MM.1S (cell line): ENCODE data around the gene GGT6.
A peak's percentile ranks its signal among the peaks of the same experiment; 100 is the strongest.

Experiments used
- DNase-seq: peaks from one replicate; pipeline ENCODE4 v3.0.0-alpha.2; 2015
- H2AFZ ChIP-seq: fragments of 300-600 bp; sonication (generic); 2 replicates; pipeline ENCODE4 v1.6.0; 2016; ENCODE audit warnings: antibody characterized with exemption, low read length
- H3F3A ChIP-seq: fragments of 300-600 bp; sonication (generic); 2 replicates; pipeline ENCODE4 v1.6.1; 2016; ENCODE audit warnings: mild to moderate bottlenecking, antibody characterized with exemption, low read length, moderate library complexity, mixed read lengths; ENCODE audit not compliant: insufficient read depth
- H3K27ac ChIP-seq: fragments of 300-600 bp; sonication (generic); 2 replicates; pipeline ENCODE4 v1.5.1; 2016; ENCODE audit warnings: mild to moderate bottlenecking, low read length
- H3K27me3 ChIP-seq: fragments of 300-600 bp; sonication (generic); replicated peaks from 2 replicates; pipeline ENCODE4 v1.6.0; 2016; ENCODE audit warnings: low read length; ENCODE audit not compliant: insufficient read depth
- H3K36me3 ChIP-seq: fragments of 300-600 bp; sonication (generic); replicated peaks from 2 replicates; pipeline ENCODE4 v1.6.1; 2016; ENCODE audit warnings: mild to moderate bottlenecking, low read length, mixed read lengths; ENCODE audit not compliant: insufficient read depth
- H3K4me1 ChIP-seq: fragments of 300-600 bp; sonication (generic); 2 replicates; pipeline ENCODE4 v1.6.1; 2016; ENCODE audit warnings: low read length, mixed read lengths
- H3K4me2 ChIP-seq: fragments of 300-600 bp; sonication (generic); 2 replicates; pipeline ENCODE4 v1.6.0; 2016; ENCODE audit warnings: low read depth, low read length
- H3K4me3 ChIP-seq: fragments of 300-600 bp; sonication (generic); 2 replicates; pipeline ENCODE4 v1.5.1; 2016; ENCODE audit warnings: low read length, mixed read lengths
- H3K79me2 ChIP-seq: fragments of 300-600 bp; sonication (generic); 2 replicates; pipeline ENCODE4 v1.6.1; 2016; ENCODE audit warnings: mixed run types, low read length, mixed read lengths
- H3K9ac ChIP-seq: fragments of 300-600 bp; sonication (generic); 2 replicates; pipeline ENCODE4 v1.6.1; 2016; ENCODE audit warnings: low read length, mixed read lengths
- H3K9me2 ChIP-seq: fragments of 300-600 bp; sonication (generic); replicated peaks from 2 replicates; pipeline ENCODE4 v1.6.1; 2016; ENCODE audit warnings: mild to moderate bottlenecking, low read length, mixed read lengths; ENCODE audit not compliant: insufficient read depth
- H3K9me3 ChIP-seq: fragments of 300-600 bp; sonication (generic); replicated peaks from 2 replicates; pipeline ENCODE4 v1.6.1; 2016; ENCODE audit warnings: mild to moderate bottlenecking, low read length, mixed read lengths; ENCODE audit not compliant: insufficient read depth
- H4K20me1 ChIP-seq: fragments of 300-600 bp; sonication (generic); 2 replicates; pipeline ENCODE4 v1.6.1; 2016; ENCODE audit warnings: mild to moderate bottlenecking, low read length, moderate library complexity, mixed read lengths; ENCODE audit not compliant: insufficient read depth
- CTCF ChIP-seq: fragments of 300-600 bp; sonication (generic); IDR thresholded peaks from 2 replicates; pipeline ENCODE4 v1.5.1; 2016; ENCODE audit warnings: antibody characterized with exemption, low read length, mixed read lengths
- EZH2 ChIP-seq: fragments of 300-600 bp; sonication (generic); optimal IDR thresholded peaks from 2 replicates; pipeline ENCODE3; 2017; ENCODE audit warnings: low read depth, mild to moderate bottlenecking, antibody characterized with exemption, low read length, mixed read lengths
- EZH2phosphoT487 ChIP-seq: fragments of 300-600 bp; sonication (generic); IDR thresholded peaks from 2 replicates; pipeline ENCODE4 v1.6.1; 2018; ENCODE audit warnings: antibody characterized with exemption, low read length

The GGT6 gene

GRCh38 chr17:4555873-4556759 lies 4.3 kb downstream of the GGT6 start:
- H3K9me3 ChIP-seq: no peaks in the 10 kb centered on the region
- H3K27me3 ChIP-seq: no peaks in the 10 kb centered on the region
- H3K4me2 ChIP-seq: peak overlapping the region; percentile 99
- peaks cover 18% of the 10 kb centered on the region for H3K4me1 ChIP-seq
- TF ChIP-seq EZH2 (no peak), CTCF (no peak), EZH2phosphoT487 (no peak)
- H3K4me3 ChIP-seq: peak overlapping the region; percentile 93
- DNase-seq: no peak
- peaks cover 37% of the 10 kb centered on the region for H3K79me2 ChIP-seq
- peak overlapping the region; percentile 45; the same call in 1 of the 2 replicates for H3K27ac ChIP-seq
- H3F3A ChIP-seq: peaks cover 4% of the 10 kb centered on the region; the same call in 1 of the 2 replicates
- peaks cover 6% of the 10 kb centered on the region; the same call in 1 of the 2 replicates for H3K36me3 ChIP-seq
- no peaks in the 10 kb centered on the region for H3K9me2 ChIP-seq
- H2AFZ ChIP-seq: peak overlapping the region; percentile 97
- no peaks in the 10 kb centered on the region for H4K20me1 ChIP-seq
- peak overlapping the region; percentile 85; the same call in 1 of the 2 replicates for H3K9ac ChIP-seq

- peak within 1 kb of the TSS; percentile 97 for H2AFZ ChIP-seq
- TF ChIP-seq EZH2phosphoT487 (no peak), CTCF (peak; percentile 8; the same call in 1 of the 2 replicates), EZH2 (no peak)
- H3K4me2 ChIP-seq: peak within 1 kb of the TSS; percentile 99
- DNase-seq: peak; percentile 98
- no peaks in the 10 kb centered on the region for H3K9me3 ChIP-seq
- H3K9ac ChIP-seq: peak within 1 kb of the TSS; percentile 85
- no peaks in the 10 kb centered on the region for H3K9me2 ChIP-seq
- H3K79me2 ChIP-seq: peaks cover 43% of the 10 kb centered on the region
- peak within 1 kb of the TSS; percentile 93 for H3K4me3 ChIP-seq
- peaks cover 4% of the 10 kb centered on the region; the same call in 1 of the 2 replicates for H3F3A ChIP-seq
- peaks cover 17% of the 10 kb centered on the region for H3K4me1 ChIP-seq
- H3K27me3 ChIP-seq: no peaks in the 10 kb centered on the region
- H3K27ac ChIP-seq: peak within 1 kb of the TSS; percentile 45; the same call in 1 of the 2 replicates
- peaks cover 6% of the 10 kb centered on the region; the same call in 1 of the 2 replicates for H3K36me3 ChIP-seq
- no peaks in the 10 kb centered on the region for H4K20me1 ChIP-seq
Observed at GRCh38 chr17:4554997-4555799, 5.2 kb downstream of the GGT6 start, which contains the start of gene MYBBP1A. MYBBP1A (minus strand) TSS chr17:4555384; CDS start chr17:4555324, 60 bp downstream.

GRCh38 chr17:4554441-4554996 lies 5.9 kb downstream of the GGT6 start:
- Histone ChIP-seq H3K27me3 (no peaks in the 10 kb centered on the region), H3K9me2 (no peaks in the 10 kb centered on the region), H3K9me3 (no peaks in the 10 kb centered on the region), H3K9ac (peak overlapping the region; percentile 85), H3K36me3 (peaks cover 6% of the 10 kb centered on the region; the same call in 1 of the 2 replicates), H3K4me1 (peaks cover 17% of the 10 kb centered on the region), H2AFZ (peak overlapping the region; percentile 75), H3K4me2 (peak overlapping the region; percentile 99), H3K27ac (peak overlapping the region; percentile 25; the same call in 1 of the 2 replicates), H3K4me3 (peak overlapping the region; percentile 93), H4K20me1 (no peaks in the 10 kb centered on the region), H3F3A (peaks cover 4% of the 10 kb centered on the region; the same call in 1 of the 2 replicates), H3K79me2 (peaks cover 47% of the 10 kb centered on the region)
- TF ChIP-seq EZH2phosphoT487 (no peak), EZH2 (no peak), CTCF (no peak)
- DNase-seq: no peak
